H1 (cell line): Measurements from ENCODE around the gene LEKR1. TPM values are rescaled to one million over a fixed set of nuclear protein-coding genes. Genes with fewer than 3 reads are reported as not detected.

Source experiments
- CHD7 ChIP-seq: fragments of 300-600 bp; sonication (generic); IDR thresholded peaks from 2 replicates; pipeline ENCODE4 v1.7.1; 2012; ENCODE audit warnings: low read length, moderate library complexity, mild to moderate bottlenecking, inconsistent platforms; ENCODE audit not compliant: insufficient replicate concordance
- polyA plus RNA-seq, 7 experiments: library from polyadenylated mRNA; depleted of rRNA in 3 of 7; stranded (reverse) in 5 of 7; unstranded in 2 of 7; fragments of >200 nt in 5 of 7; fragments of 200-250 nt in 2 of 7; gene quantifications; 1 replicate in 5 of 7; 2 replicates in 1 of 7; 4 replicates in 1 of 7; pipeline versions ENCODE4 v1.2.1 to v1.2.3, GENCODE V29; 2011 to 2013; ENCODE audit warnings: missing spikeins in 2 of 7, mixed read lengths in 2 of 7
- total RNA-seq: library from RNA; stranded (reverse); fragmentation: NEBNext Ultra II Directional; extraction: Animal tissue kit (Norgen Biotek cat#: 25700); gene quantifications from 2 replicates; pipeline ENCODE4 v1.2.1, GENCODE V29; 2021

LEKR1 gene
- total and polyA plus RNA-seq, 2 of the 8 experiments (the other 6 are each of a cell fraction or from before 2014, with no cell fraction given) = 0.08 TPM; not detected in 1

GRCh38 chr3:156906275-156906674 is 80.1 kb downstream of the LEKR1 start (continued):
- no peak for TF ChIP-seq CHD7
- TF ChIP-seq, all 59 proteins: peak for 0
